GM19099 (cell line): ENCODE results near the gene POLD3.

Source experiments
- POLR2A ChIP-seq: IDR thresholded peaks from 3 replicates; pipeline ENCODE4 v1.6.1; 2011; ENCODE audit warnings: low read depth; ENCODE audit not compliant: insufficient read length; ENCODE audit errors: extremely low read depth

The POLD3 gene

DNA sequence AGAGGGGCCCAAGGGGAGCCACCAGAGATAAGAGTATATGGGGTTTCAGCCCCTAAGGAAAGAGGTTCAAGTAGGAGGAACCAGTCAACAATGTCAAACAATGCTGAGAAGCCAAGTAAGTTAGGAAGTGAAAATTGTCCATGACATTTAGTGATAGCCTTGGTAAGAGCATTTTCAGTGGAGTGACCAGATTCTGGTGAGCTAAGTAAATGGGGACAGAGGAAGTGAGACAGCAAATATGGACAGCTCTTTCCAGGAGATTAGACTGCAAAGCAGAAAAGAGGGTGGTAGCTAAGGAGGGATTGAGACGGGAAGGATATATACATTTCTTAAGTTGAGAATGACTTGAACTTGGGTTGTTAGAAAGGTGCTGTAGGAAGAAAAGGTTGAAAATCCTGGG, 22.9 kb downstream of the POLD3 start:
- no peak for TF ChIP-seq POLR2A

DNA sequence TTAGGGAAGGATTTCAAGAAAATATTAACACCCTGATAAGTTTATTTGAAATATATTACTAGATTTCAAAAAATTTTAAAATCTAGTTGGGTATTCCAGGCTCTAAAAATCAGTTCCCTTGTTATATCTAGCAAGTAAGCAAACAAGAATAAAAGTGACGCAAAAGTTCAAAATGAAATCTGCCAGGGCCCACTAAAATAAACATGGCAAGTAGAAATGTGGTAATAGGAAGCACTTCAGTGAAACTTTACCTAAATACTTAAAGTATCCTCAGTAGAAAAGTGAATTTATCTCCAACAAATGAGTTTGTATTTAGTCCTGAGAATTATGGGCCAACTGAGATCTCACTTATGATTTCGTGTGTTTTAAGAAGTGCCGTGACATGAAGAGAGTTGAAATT, 23.6 kb downstream of the POLD3 start:
- no peak for TF ChIP-seq POLR2A

DNA sequence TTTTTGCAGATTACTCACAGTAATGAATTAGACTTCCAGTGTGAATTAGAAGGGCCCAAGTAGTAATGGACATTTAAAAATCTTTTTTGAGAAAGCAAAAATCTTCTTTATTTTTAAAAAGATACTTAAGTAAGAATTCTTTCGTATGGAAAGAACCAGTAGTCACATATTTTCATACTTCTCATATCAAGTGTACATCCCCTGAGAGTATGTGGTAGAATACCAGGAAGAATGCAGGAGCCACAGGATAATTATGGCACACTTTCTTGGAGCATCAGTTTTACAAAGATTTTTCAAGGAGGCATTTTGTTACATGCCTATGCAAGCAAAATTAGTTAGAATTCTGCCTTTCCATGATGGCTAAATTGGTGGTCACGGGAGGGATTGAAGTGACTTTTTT, 28.1 kb downstream of the POLD3 start:
- TF ChIP-seq POLR2A: no peak

DNA sequence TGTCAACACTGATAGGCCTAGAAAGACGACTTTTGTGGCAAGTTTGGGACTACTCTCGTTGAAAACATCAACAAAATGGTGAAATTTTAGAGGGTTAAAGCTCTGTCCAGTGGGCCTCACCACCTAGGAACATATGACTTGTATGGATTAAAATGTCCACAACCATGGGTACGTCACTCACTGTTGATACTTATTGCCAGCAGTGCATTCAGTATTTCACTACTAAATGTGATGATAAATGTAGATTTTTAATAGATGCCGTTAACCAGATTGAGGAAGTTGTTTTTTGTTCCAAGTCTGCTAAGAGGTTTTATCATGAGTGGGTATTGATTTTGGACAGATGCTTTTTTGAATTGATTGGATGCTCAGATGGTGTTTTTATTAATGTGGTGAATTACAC, 33.7 kb downstream of the POLD3 start:
- TF ChIP-seq POLR2A: no peak

DNA sequence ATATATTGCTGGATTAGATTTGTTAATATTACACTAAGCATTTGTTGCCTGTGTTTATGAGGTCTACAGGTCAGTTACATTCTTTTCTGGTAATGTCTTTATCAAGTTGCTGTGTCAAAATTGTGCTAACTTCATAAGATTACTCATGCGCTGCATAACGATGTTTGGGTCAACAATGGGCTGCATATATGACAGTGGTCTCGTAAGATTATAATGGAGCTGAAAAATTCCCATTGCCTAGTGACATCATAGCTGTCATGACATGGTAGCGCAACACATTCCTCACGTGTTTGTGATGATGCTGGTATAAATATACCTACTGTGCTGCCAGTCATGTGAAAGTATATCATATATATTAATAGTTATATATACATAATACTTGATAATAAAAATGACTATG, 34.2 kb downstream of the POLD3 start:
- no peak for TF ChIP-seq POLR2A

DNA sequence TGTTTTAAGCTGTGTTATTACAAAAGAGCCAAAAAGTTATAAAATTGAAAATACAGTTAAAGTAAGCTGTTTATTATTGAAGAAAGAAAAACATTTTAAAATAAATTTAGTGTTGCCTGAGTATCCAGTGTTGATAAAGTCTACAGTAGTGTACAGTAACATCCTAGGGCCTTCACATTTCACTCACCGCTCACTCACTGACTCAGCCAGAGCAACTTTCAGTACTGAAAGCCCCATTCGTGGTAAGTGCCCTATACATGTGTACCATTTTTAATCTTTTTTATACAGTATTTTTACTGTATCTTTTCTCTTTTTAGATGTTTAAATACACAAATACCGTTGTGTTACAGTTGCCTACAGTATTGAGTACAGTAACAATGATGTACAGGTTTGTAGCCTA, 35.0 kb downstream of the POLD3 start:
- TF ChIP-seq POLR2A: no peak

DNA sequence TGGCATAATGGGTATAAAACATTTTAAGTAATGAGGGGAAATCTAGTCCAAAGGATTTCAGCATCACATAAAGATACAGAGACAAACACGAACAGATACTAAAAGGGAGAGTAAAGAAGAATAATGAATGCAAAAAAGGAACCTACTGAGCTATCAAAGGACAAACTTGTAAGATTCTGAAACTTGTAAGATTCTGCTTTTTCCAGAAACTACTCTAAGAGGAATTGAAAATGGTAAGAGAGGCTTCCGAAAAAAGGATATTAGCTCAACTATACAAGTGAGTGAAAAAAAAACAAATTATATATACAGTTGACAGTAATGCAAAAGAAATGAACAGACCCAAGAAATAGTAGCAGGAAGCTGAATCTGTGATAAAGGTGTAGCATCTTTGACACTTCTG, 37.7 kb downstream of the POLD3 start:
- TF ChIP-seq POLR2A: no peak

DNA sequence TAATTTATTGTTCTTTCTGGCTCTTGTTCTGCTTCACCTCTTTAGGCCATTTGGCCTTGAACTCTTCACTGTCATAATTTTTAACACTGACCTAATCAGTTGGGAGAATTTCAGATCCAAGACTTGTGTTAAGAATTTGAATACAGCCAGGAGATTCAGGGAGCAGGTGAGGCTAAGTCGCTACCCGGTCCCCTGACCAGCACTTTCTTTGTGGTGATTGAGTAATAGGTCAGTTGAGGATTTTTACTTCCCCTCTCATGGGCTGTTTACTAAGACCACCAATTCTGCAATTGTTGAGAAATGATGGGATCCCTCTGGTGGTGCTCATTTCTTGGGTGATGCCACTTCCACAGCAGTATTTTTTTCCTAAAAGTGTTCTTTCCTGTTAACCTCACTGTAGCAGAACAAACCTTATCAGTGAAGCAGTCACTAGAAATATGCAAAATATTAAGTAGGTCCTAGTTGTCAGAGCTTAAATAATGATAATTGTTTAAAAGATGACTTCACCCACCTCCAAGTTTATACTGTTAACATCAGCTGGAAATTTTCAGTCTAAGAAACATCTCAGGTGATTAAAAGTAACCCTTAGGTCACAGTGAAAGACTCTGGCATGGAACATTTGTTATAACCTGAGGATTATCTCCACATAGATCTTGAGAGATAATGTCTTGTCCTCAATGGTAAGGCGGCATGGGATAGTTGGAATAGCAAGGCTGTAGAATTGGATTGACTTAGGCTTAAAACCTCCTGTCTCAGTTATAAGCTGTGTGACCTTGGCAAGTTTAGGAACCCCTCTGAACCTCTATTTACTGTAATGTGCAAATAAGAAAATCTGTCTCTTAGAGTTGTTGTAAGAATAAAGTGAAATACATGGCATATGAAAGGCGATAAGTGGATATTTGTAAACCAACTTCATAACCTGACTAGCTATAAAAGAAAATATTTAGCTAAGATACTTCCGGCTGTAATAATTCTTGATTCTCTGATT, 41.3 kb downstream of the POLD3 start:
- no peak for TF ChIP-seq POLR2A

DNA sequence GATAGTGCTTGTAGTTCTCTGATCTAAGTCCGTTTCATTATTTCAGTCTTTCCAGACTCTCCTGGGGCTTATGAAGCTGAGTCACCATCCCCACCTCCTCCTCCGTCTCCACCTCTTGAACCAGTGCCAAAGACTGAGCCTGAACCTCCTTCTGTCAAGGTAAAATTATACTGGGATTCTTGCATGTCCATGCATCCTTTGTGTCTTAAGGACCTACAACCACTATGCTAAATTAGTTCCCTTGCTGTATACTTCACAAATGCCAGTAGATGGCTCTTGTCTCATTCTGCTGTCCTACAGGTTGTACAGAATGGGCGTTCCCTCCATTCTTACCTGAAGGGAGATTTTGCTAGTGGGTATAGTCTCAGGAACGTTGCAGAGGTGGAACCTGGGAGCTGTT, 42.2 kb downstream of the POLD3 start:
- TF ChIP-seq POLR2A: no peak

DNA sequence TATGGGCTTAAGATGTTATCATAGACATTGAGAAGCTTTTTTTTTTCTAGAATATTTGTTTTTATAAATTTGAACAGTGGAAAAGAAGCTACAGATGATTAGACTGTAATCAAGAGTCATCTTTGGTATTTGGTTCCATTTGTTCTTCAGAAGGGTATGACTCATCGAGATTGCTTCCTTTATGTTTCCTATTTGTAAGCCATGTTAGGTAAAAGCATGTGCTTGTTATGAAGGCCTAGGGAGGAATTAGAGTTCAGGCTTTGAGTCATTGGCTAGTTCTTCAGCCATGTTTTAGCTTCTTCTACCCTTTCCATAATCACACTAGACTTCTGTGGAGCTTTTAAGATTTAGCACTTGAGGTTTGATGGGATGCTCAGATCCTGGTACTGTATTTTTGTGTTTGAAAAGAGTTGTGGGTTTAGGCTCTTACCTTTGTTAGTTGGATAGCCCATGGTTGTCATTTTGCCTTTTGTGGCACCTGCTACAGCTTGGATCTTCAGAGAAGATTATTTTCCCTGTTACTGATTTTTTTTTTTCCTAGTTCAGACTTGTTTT, 44.3 kb downstream of the POLD3 start:
- no peak for TF ChIP-seq POLR2A

DNA sequence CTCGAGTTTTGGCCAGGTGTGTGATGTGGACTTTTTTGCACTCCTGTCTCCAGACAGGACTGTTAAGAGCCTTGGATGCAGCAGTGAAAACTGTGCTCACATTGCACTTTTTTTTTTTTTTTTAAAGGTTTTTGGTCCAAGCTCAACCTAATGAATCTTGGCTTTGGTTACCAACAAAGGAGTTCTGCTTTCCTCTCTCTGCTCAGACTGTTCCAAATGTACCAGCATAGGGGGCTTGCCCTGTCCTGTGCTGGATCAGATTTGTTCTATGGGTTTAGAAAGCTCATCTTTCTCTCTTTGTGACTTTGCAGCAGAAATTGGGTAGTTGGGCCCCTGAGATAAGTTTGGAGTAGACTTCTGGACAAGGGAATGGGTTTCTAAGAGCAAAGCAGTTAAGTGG, 45.3 kb downstream of the POLD3 start:
- TF ChIP-seq POLR2A: no peak

DNA sequence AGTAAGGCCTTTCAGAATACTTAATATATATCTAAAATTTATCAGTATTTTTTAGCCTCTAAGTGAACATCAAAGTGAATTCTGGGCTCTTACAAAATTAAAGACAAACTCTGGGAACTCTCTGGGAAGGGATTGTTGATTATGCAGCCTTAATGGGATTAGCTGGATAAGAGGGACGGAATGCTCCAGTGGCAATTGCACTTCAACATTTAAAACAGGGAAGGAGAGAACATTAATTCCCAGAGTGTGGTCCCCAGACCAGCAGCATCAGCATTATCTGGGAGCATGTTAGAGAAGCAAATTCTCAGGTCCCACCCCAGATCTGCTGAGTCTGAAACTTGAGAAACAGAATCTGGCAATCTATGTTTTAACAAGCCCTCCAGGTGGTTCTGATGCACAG, 46.5 kb downstream of the POLD3 start:
- TF ChIP-seq POLR2A: no peak

DNA sequence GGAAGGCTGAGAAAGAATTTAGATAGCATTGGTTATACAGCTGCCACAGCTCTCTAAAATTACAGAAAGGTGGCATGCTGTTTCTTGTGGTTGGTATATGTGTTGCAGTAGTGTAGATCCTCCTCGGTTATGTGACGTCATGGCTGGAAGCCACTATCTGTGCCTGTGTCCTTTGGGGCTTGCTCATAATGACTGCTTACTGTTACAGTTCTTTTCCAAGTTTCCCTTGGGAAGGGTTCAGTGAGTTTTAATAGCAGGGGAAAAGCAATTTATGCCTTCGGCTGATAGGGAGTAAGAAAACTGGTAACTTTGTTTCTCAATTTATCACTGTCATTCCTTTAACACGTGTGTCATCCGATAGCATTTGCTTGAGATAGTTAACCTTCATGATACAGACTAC, 47.2 kb downstream of the POLD3 start:
- TF ChIP-seq POLR2A: no peak

DNA sequence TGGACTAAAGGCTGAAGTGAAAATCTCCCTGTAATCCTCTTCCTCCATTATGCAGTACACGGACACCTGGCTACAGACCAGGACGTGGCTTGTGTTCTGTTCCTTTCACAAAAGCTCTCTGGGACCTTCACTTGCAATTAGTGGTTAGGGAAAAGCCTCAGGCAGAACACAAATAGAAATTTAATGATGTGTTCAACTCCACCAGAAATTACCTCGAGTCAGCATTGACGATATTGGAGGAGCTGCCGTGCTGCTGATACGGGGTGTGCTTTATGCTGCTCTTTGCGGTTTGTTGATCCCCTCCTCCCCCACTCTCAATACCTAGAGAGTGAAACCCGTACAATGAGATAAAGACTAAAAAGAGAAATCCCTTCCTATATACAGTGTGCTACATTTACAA, 48.9 kb downstream of the POLD3 start:
- no peak for TF ChIP-seq POLR2A

DNA sequence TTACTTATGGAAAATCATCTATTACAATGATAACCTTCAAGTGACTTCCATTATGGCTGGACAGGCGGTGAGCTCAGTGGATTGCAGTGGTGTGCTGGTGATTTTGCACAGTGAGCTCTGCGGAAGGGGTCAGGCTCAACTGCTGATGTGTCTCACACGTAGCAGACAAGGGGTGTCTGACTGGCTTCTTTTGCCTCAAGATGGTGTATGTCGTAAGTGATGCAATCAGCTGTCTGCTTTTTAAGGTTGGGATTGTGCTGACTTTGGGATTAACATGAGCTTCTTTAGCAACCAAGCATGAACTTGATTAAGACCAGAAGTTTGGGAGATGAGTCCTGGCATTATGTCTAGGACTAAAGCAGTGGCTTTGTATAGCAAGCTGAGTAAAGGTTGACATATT, 49.5 kb downstream of the POLD3 start:
- TF ChIP-seq POLR2A: no peak

DNA sequence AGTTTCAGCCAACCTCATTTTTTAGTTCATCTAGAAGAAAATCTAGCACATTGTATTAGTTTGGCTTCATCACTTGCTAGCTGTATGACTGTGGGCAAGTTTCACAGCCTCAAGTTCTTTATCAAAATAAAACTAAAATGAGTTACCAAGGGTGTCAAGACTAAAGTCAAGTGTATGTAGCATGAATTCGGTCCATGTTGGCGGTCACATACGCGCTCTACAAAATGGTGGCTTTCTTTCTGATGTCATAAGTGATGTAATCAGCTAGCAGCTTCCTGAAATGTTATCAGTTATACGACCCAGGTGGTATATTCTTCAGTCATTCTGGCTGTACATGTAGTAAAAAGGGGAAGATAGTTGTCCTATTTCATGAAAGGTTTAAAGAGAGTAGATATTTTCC, 50.5 kb downstream of the POLD3 start:
- TF ChIP-seq POLR2A: no peak
